HG02973 (cell line): ENCODE measurements around the gene PDCD2.
A peak's percentile ranks its signal among the peaks of the same experiment; 100 is the strongest.
"Not testable (repeated sequence)": the region's sequence is repeated elsewhere in the genome, so short reads cannot be mapped to it uniquely, and the experiment has no call there.

Experiments used
- ATAC-seq: cut with Tn5 transposase; IDR thresholded peaks from one replicate; pipeline ENCODE4 v1.9.1; 2021; ENCODE audit warnings: moderate library complexity; ENCODE audit not compliant: unreplicated experiment

Gene PDCD2

DNA sequence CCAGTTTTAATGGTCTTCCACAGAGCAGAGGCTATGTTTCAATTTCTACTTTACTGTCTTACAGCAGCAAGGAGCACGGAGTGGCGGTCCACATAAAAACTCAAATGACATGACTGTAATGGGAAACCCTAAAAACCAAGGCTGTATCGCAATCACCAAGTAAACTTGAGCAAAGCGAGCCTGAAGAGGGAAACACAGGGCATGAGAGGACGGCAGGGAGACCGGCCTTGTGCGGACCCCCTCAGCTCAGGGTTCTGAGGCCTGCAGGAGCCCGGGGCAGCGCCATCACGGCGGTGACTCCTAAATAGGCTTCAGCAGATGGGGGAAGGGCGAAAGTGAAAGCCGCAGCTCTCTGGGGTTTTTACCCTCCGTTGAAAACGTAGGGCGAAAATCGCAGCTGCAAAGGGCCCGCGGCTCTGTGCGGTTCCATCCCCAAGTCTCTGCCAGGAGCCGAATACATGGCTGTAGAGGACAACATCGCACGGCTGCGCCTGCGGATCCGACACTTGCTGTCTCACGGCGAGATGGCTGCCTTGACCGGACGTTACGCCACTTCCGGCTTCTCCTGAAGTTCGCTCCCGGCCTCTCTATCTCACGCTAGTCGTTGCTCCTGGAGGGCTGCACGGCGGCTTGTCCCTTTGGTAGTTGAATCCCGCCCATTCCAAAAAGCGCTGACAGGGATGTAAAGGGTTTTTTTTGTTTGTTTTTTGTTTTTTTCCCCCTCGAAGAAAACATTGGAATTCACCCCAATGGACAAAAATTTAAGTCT is 31.5 kb downstream of the PDCD2 start, which contains the start of gene PSMB1:
TSS of gene PSMB1 (minus strand) at position 543 of the 769 bp plus-strand sequence. CDS start at position 478, 65 bp downstream.
- ATAC-seq, result peak; percentile 56

DNA sequence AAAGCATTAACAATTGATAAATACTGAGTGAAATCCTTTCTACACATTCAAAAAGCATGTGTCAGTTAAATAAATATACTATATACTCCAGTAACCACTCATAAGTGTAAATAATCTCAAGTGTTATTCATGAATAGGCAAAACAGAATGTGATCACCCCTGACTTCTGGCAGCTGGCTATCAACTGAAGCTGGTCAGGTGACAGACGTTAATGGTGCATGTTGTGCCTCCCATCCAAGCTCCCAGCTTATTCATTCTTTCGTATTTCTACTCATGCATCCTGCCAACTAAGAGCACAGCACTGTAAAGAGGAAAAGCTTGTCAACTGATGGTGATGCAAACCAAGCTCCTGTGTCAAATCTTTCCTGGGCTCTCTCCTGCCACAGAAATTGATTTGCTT is 39.0 kb downstream of the PDCD2 start:
- ATAC-seq, result no peak

DNA sequence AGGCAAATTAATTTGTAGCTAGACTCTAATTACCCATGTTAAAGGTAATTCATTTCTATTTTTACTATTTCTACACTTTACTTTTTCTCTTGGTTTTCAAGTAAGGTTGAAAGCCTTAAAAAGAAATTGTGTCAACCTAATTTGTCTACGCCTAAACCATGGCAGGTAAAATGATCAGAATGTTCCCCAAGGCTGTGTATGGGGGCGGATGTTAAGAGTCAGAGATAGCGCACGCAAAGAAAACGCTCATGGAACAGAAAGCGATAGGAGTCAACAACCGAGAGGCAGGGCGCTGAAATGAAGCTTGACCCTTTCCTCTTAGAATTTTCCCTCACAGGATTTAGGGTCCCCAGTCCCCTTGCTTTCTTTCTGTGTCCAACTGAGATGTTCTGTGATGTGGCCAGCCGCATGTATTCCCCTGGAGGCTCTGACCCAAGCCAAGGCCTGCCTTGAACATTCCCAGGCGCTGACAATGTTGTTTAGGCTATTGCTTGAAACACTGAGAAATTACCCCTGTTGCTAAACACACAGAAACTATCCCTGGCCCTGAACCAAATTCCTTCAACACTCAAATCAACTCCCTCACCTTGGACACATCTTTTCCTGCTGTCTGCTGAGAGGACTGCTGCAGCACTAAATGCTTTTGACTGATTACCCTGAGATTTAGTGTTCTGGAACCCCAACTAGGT is 42.3 kb downstream of the PDCD2 start:
- no peak for ATAC-seq

DNA sequence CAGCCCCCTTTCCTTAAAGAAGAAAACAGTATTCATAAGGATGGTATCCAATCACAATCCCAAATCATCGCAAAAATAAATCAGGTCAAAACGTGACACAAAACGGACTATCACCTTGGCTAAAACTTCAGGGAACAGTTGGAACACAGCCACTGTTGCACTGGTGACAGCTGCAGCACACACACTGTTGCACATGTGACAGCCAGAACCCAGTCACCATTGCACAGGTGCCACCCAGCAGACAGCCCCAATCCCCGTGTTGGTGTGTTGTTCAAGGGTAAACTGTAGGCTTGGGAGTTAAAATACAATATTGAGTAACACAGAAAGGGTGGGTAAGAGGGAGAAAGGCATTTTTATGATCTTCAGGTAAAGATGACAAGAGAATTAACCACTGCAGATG is 47.1 kb downstream of the PDCD2 start:
- no peak for ATAC-seq

DNA sequence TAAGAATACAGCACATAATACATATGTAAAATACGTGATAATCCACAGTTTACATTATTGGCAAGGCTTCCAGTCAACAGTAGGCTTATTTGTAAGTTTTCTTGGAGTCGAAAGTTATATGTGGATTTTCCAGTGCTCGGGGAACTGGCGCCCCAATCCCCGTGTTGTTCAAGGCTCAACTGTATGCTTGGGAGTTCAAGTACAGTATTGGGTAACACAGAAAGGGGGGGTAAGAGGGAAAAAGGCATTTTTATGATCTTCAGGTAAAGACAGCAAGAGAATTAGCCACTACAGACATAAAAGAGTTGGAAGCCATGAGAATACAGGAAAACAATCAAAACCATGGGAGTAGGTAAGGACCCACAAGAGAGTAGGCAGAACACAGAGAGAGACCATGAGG is 47.8 kb downstream of the PDCD2 start:
- no peak for ATAC-seq

DNA sequence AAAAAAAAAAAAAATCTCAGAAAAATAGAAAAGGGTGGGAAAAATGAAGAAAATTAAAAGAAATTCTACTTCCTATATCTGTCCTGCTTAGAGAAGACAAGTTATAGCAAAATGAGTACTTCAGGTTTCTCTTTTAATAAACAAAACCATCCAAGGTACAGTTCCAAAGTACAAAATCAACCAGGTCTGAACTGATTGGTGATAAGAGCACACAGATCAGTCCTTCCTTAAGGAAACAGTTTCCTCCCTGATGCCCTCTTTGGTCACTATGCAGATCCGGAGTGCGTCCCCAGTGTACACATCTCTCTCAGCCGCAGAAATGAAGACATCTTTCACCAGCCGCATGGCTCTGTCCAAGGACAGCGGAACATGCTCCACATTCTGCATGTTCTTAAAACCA is 49.4 kb downstream of the PDCD2 start:
- ATAC-seq, result no peak

DNA sequence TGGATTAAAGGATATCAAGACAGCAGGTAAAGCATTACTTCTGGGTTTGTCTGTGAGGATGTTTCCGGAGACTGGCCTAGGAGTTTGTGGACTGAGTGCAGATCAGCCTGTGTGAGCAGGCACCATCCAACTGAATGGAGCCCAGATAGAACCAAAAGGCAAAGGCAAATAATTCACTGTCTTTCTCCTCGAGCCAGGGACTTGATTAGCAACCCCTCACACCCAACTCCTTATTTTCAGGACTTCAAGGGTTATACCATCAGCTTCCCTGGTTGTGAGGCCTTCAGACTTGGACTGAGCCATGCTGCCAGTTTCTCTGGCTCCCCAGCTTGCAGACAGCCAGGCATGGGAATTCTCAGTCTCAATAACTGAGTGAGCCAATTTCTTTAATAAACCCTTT is 50.6 kb downstream of the PDCD2 start:
- ATAC-seq, result no peak

DNA sequence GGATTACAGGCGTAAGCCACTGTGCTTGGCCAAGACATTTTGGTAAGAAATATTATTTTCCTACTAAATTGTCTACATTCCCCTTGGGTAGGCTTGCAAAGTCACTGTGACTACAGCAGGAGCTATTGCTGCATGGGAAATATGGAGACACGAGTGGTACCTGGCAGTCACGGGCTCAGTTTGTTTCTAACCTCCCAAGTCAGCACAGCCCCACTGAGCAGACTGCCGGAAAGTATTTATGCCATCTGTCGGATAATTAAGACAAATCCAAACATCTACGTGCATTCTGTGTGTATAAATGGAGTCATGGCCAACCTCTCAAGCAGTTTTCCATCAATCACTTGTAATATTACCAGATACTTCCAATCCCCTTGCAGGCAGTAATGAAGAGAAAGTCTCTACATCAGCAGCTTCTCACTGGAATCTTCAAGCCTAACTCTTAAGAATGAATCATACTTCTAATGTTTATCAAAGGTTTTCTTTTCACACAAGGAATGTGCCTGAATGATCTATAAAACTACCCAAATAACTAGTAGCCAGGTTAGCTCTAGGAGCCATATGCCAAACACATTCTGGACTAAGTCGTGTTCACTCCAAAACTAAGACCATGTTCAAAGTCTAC is 51.5 kb downstream of the PDCD2 start:
- ATAC-seq, result no peak

DNA sequence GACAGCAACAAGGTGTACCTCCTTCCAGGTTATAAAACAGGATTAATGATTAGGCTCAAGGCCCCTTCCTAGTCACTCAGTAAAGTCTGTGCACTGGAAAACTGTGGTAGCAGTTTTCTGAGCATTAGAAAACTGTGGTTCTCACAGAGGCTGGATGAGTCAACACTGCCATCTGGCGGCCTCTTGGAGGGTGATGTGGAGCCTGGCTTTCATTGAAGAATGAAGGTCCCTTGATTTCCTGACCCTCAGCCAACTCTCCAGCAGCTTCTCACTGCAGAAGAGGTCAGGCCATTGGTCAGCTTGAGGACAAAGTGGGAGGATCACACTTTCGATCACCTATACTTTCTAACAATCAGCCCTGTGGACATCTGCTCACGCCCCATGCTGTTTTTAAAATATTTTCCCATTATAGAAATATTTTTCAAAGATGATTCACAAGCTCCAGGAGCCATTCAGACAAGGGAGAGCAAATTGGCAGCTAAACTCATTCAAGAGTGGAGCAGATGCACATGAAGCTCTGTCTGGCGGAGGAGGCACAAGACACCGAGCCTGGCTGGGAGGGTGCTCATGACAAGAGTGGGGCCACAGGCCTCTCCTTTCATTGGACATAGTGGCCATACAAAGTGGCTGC is 54.5 kb downstream of the PDCD2 start:
- ATAC-seq, result peak; percentile 84

DNA sequence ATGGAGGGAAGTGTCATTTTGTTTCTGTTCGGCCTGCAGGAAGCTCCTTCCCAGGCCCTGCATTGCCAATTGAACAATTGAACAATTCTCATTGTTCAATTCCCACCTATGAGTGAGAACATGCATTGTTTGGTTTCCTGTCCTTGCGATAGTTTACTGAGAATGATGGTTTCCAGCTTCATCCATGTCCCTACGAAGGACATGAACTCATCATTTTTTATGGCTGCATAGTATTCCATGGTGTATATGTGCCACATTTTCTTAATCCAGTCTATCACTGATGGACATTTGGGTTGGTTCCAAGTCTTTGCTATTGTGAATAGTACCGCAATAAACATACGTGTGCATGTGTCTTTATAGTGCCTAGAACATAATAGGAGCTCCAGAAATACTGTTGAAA is 56.4 kb downstream of the PDCD2 start:
- ATAC-seq, result not testable (repeated sequence)

DNA sequence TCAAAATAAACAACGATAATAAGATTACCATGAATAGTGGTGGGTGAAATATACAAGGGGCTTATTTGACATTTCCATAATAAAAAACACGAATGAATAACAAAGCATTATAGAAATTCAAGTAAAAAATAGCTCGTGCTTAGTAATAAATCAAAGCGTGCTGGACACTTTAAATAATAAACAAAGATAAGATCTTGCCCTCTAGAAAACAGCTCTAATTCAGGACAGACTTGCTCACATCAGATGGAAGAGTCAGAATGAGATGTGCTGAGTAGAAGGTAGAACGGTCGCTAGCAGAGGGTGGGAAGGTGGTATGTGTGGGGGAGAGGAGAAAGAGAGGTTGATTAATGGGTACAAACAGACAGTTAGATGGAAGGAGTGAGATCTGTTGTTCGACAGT is 58.6 kb downstream of the PDCD2 start:
- no peak for ATAC-seq
